ENCODE measurements around the gene SDC4. TPM values are rescaled to one million over a fixed set of nuclear protein-coding genes. Genes with fewer than 3 reads are reported as not detected.

The SDC4 gene
- total RNA-seq, 1 experiment from 2014 or later, result 100 TPM

GRCh38 chr20:45292343-45292742, 55.9 kb downstream of the SDC4 start:
- Histone ChIP-seq H3K27me3 (ENCODE audit: insufficient read depth, low read length) (no peaks in the 10 kb centered on the region), H3K79me2 (ENCODE audit: insufficient read depth, low read length) (no peaks in the 10 kb centered on the region), H3K36me3 (ENCODE audit: control insufficient read depth in 1 of 2, insufficient read depth in 2 of 2, low read length in 2 of 2) (no peaks in the 10 kb centered on the region), H3K27ac (ENCODE audit: low read depth, low read length) (no peak overlapping the region), H3K9me3 (ENCODE audit: control insufficient read depth in 1 of 2, insufficient read depth in 1 of 2, low read depth in 1 of 2, low read length in 2 of 2) (peaks cover 0 to 3% of the 10 kb centered on the region in 2 experiments; a peak in 1 of 4 replicates), H3K9me2 (ENCODE audit: insufficient read depth) (no peaks in the 10 kb centered on the region), H3K4me3 (replicated peaks in 1 of 2; ENCODE audit: low read depth in 1 of 2, low read length in 2 of 2) (no peak overlapping the region), H3K9ac (ENCODE audit: low read length) (no peak overlapping the region), H4K20me1 (ENCODE audit: insufficient read depth) (no peaks in the 10 kb centered on the region), H3K4me2 (ENCODE audit: low read length) (no peak overlapping the region), H2AFZ (ENCODE audit: low read depth, low read length, poor library complexity, severe bottlenecking) (no peak overlapping the region), H3K4me1 (ENCODE audit: control insufficient read depth in 1 of 2, insufficient read depth in 2 of 2, low read length in 2 of 2) (peaks cover 0 to 12% of the 10 kb centered on the region in 2 experiments; a peak in 2 of 4 replicates)
- intact Hi-C loops (cut with micrococcal nuclease), result no loop called here
- RAD21 ChIA-PET (ENCODE audit: low non-redundant PET in 1 of 2, low total read pairs in 2 of 2, uncharacterized antibody in 2 of 2, unreplicated experiment in 2 of 2), result no interaction called here
- DNase-seq (ENCODE audit: low read depth, low spot score), result no peak
- TF ChIP-seq REST (IDR thresholded peaks at IDR 0.05; ENCODE audit: low read depth) (no peak), EZH2 (IDR thresholded peaks at IDR 0.05) (no peak)
- no TSS peak for BruUV-seq (replicated peaks)
- POLR2A ChIA-PET, result interaction anchor here (1.9 kb wide), 1 partner anchor 8 kb away, joined by 6 read pairs; no protein-coding TSS in a partner anchor
- ATAC-seq, result no peak
- CTCF ChIA-PET, result interaction anchor here (0.7 to 5.4 kb wide), 12 partner anchors 8 to 479 kb away, joined by 3 to 30 read pairs (median 4); no protein-coding TSS in a partner anchor

GRCh38 chr20:45291526-45291925, 56.7 kb downstream of the SDC4 start:
- Histone ChIP-seq H4K20me1 (ENCODE audit: insufficient read depth) (no peaks in the 10 kb centered on the region), H3K27me3 (ENCODE audit: insufficient read depth, low read length) (no peaks in the 10 kb centered on the region), H3K9me3 (ENCODE audit: control insufficient read depth in 1 of 2, insufficient read depth in 1 of 2, low read depth in 1 of 2, low read length in 2 of 2) (peaks cover 0 to 3% of the 10 kb centered on the region in 2 experiments; a peak in 1 of 4 replicates), H3K9ac (ENCODE audit: low read length) (no peak overlapping the region), H3K9me2 (ENCODE audit: insufficient read depth) (no peaks in the 10 kb centered on the region), H2AFZ (ENCODE audit: low read depth, low read length, poor library complexity, severe bottlenecking) (no peak overlapping the region), H3K79me2 (ENCODE audit: insufficient read depth, low read length) (no peaks in the 10 kb centered on the region), H3K4me1 (ENCODE audit: control insufficient read depth in 1 of 2, insufficient read depth in 2 of 2, low read length in 2 of 2) (peaks cover 0 to 12% of the 10 kb centered on the region in 2 experiments; a peak in 2 of 4 replicates), H3K27ac (ENCODE audit: low read depth, low read length) (no peak overlapping the region), H3K4me2 (ENCODE audit: low read length) (no peak overlapping the region), H3K4me3 (replicated peaks in 1 of 2; ENCODE audit: low read depth in 1 of 2, low read length in 2 of 2) (no peak overlapping the region), H3K36me3 (ENCODE audit: control insufficient read depth in 1 of 2, insufficient read depth in 2 of 2, low read length in 2 of 2) (no peaks in the 10 kb centered on the region)
- ChIA-PET CTCF (interaction anchor here (0.9 to 5.4 kb wide), 11 partner anchors 9 to 280 kb away, joined by 3 to 30 read pairs (median 5); no protein-coding TSS in a partner anchor), POLR2A (interaction anchor here (1.9 kb wide), 1 partner anchor 9 kb away, joined by 6 read pairs; no protein-coding TSS in a partner anchor), RAD21 (ENCODE audit: low non-redundant PET in 1 of 2, low total read pairs in 2 of 2, uncharacterized antibody in 2 of 2, unreplicated experiment in 2 of 2) (interaction anchor here (1.7 to 1.9 kb wide), 3 partner anchors 153 to 248 kb away, joined by 5 to 9 read pairs (median 6); no protein-coding TSS in a partner anchor)
- intact Hi-C loops (cut with micrococcal nuclease), result loop anchor here (2.0 kb wide), 3 partner anchors 153 to 281 kb away; no protein-coding TSS in a partner anchor
- DNase-seq (ENCODE audit: low read depth, low spot score) (no peak), ATAC-seq (no peak)
- BruUV-seq (replicated peaks), result no TSS peak
- TF ChIP-seq RAD21 (IDR thresholded peaks at IDR 0.05; ENCODE audit: low read depth) (no peak), TCF7L2 (IDR thresholded peaks at IDR 0.05; ENCODE audit: borderline replicate concordance, extremely low read depth, insufficient read depth, insufficient read length) (no peak), SP1 (IDR thresholded peaks at IDR 0.05; ENCODE audit: low read depth) (no peak), SRF (IDR thresholded peaks at IDR 0.05; ENCODE audit: low read depth) (no peak), REST (IDR thresholded peaks at IDR 0.05; ENCODE audit: low read depth) (no peak), CBX3 (IDR thresholded peaks at IDR 0.05; ENCODE audit: low read depth) (no peak), ELF1 (IDR thresholded peaks at IDR 0.05; ENCODE audit: borderline replicate concordance, low read depth) (no peak), EGR1 (IDR thresholded peaks at IDR 0.05; ENCODE audit: low read depth) (no peak), EZH2 (IDR thresholded peaks at IDR 0.05) (no peak), ZFX (IDR thresholded peaks at IDR 0.05) (no peak), POLR2A (IDR thresholded peaks at IDR 0.05; ENCODE audit: borderline replicate concordance, extremely low read depth, insufficient read depth, insufficient read length) (no peak), POLR2AphosphoS5 (IDR thresholded peaks at IDR 0.05; ENCODE audit: low read depth, low read length) (no peak), EZH2phosphoT487 (IDR thresholded peaks at IDR 0.05; ENCODE audit: borderline replicate concordance) (no peak)

Data from HCT116 (cell line).